GM23338 (cell line): ENCODE measurements around the gene DESI1.

Source experiments
- CREB1 ChIP-seq: fragments of 250-450 bp; sonication (Bioruptor Pico); IDR thresholded peaks from 2 replicates; pipeline ENCODE4 v1.5.0; 2020; ENCODE audit warnings: low read depth, mild to moderate bottlenecking, moderate library complexity
- CTCF ChIP-seq, 2 experiments: fragments of 200-600 bp in 1 of 2; sonication (generic) in 1 of 2; conservative IDR thresholded peaks; 2 replicates each; pipeline versions ENCODE4 v1.5.1 to v1.6.1; 2016 to 2017; ENCODE audit warnings: antibody characterized with exemption in 2 of 2, low read depth in 2 of 2, mild to moderate bottlenecking in 2 of 2, moderate library complexity in 1 of 2
- EZH2 ChIP-seq: fragments of 200-600 bp; sonication (generic); IDR thresholded peaks from one replicate; pipeline ENCODE4 v1.8.0; 2017; ENCODE audit warnings: antibody characterized with exemption, mild to moderate bottlenecking, low read depth; ENCODE audit not compliant: unreplicated experiment
- EZH2phosphoT487 ChIP-seq: fragments of 200-600 bp; sonication (generic); IDR thresholded peaks from one replicate; pipeline ENCODE4 v1.8.1; 2018; ENCODE audit warnings: antibody characterized with exemption; ENCODE audit not compliant: unreplicated experiment
- POLR2AphosphoS5 ChIP-seq: IDR thresholded peaks from 2 replicates; pipeline ENCODE4 v1.6.1; 2016; ENCODE audit warnings: antibody characterized with exemption, low read depth
- REST ChIP-seq: IDR thresholded peaks from one replicate; pipeline ENCODE4 v1.6.1; 2018; ENCODE audit warnings: antibody characterized with exemption; ENCODE audit not compliant: unreplicated experiment
- ZNF114 ChIP-seq: fragments of 250-450 bp; sonication (Bioruptor Pico); IDR thresholded peaks from 2 replicates; pipeline ENCODE4 v1.5.0; 2020; ENCODE audit warnings: mild to moderate bottlenecking, moderate library complexity

- TF ChIP-seq POLR2AphosphoS5: no peak
- TF ChIP-seq CTCF (conservative IDR thresholded peaks at IDR 0.05; ENCODE audit: low read depth in 2 of 2): no peak
- TF ChIP-seq EZH2: no peak
- TF ChIP-seq REST: no peak
- no peak for TF ChIP-seq CREB1 (CRISPR knock-in tag)
- TF ChIP-seq ZNF114: no peak
- TF ChIP-seq EZH2phosphoT487: no peak
Measured at GRCh38 chr22:41584881-41585280, 36.0 kb downstream of the DESI1 start.
